HepG2 (cell line): ENCODE data around the gene AGXT. TPM values are rescaled to one million over a fixed set of nuclear protein-coding genes. Genes with fewer than 3 reads are reported as not detected.
A peak's percentile ranks its signal among the peaks of the same experiment; 100 is the strongest.

Experiments
- ARNT2 ChIP-seq: sonication (generic); formaldehyde crosslinking; IDR thresholded peaks from 2 replicates; pipeline ENCODE4 v1.8.0; 2022; ENCODE audit warnings: mild to moderate bottlenecking, low read depth, missing genetic modification reagents, moderate library complexity
- GABPB1 ChIP-seq: IDR thresholded peaks from 2 replicates; pipeline ENCODE4 v1.6.1; 2016; ENCODE audit warnings: mild to moderate bottlenecking, missing genetic modification reagents, moderate library complexity, missing compliant biosample characterization
- HHEX ChIP-seq: IDR thresholded peaks from 2 replicates; pipeline ENCODE4 v1.6.1; 2016; ENCODE audit warnings: control low read depth
- HNRNPL ChIP-seq: fragments of 200-400 bp; formaldehyde crosslinking; IDR thresholded peaks from 2 replicates; pipeline ENCODE4 v1.6.1; 2017; ENCODE audit warnings: mild to moderate bottlenecking, low read depth, low read length
- KLF11 ChIP-seq: IDR thresholded peaks from 2 replicates; pipeline ENCODE4 v1.6.1; 2016; ENCODE audit warnings: missing compliant biosample characterization
- MAZ ChIP-seq, 2 experiments: sonication (generic) in 1 of 2; formaldehyde crosslinking in 1 of 2; IDR thresholded peaks; 2 replicates each; pipeline versions ENCODE4 v1.5.0 to v1.6.1; 2012 to 2020; ENCODE audit warnings: low read depth in 2 of 2, mild to moderate bottlenecking in 2 of 2, borderline replicate concordance in 1 of 2, improper control_type of control experiment in 1 of 2, low read length in 1 of 2, missing genetic modification reagents in 1 of 2, moderate library complexity in 1 of 2
- MLLT10 ChIP-seq: sonication (generic); formaldehyde crosslinking; IDR thresholded peaks from 2 replicates; pipeline ENCODE4 v1.4.0; 2020; ENCODE audit warnings: missing genetic modification reagents
- PAWR ChIP-seq: sonication (generic); formaldehyde crosslinking; IDR thresholded peaks from 2 replicates; pipeline ENCODE4 v1.4.0; 2020; ENCODE audit warnings: missing genetic modification reagents, mild to moderate bottlenecking, borderline replicate concordance
- PAX8 ChIP-seq: sonication (generic); formaldehyde crosslinking; IDR thresholded peaks from 2 replicates; pipeline ENCODE4 v1.8.0; 2022; ENCODE audit warnings: mild to moderate bottlenecking, missing genetic modification reagents, borderline replicate concordance
- RAD51 ChIP-seq: fragments of 450-650 bp; IDR thresholded peaks from 2 replicates; pipeline ENCODE4 v1.6.1; 2016; ENCODE audit warnings: borderline replicate concordance
- SAFB2 ChIP-seq: sonication (generic); formaldehyde crosslinking; IDR thresholded peaks from 2 replicates; pipeline ENCODE4 v1.5.1; 2020; ENCODE audit warnings: missing genetic modification reagents, low read depth, mild to moderate bottlenecking, borderline replicate concordance
- SNAI1 ChIP-seq: sonication (generic); formaldehyde crosslinking; IDR thresholded peaks from 2 replicates; pipeline ENCODE4 v1.5.0; 2020; ENCODE audit warnings: mild to moderate bottlenecking, missing genetic modification reagents, borderline replicate concordance
- THAP11 ChIP-seq: IDR thresholded peaks from 2 replicates; pipeline ENCODE4 v1.6.1; 2016; ENCODE audit warnings: missing biosample characterization, missing genetic modification reagents
- WIZ ChIP-seq: sonication (generic); formaldehyde crosslinking; IDR thresholded peaks from 2 replicates; pipeline ENCODE4 v1.5.1; 2020; ENCODE audit warnings: mild to moderate bottlenecking, missing genetic modification reagents
- ZNF251 ChIP-seq: sonication (generic); formaldehyde crosslinking; IDR thresholded peaks from 2 replicates; pipeline ENCODE4 v1.9.0; 2021; ENCODE audit warnings: mild to moderate bottlenecking, missing genetic modification reagents
- ZNF614 ChIP-seq: IDR thresholded peaks from 2 replicates; pipeline ENCODE4 v1.6.1; 2018; ENCODE audit warnings: missing biosample characterization, missing genetic modification reagents, inconsistent platforms, borderline replicate concordance
- ZNF850 ChIP-seq: sonication (generic); formaldehyde crosslinking; conservative IDR thresholded peaks from 2 replicates; pipeline ENCODE4 v1.9.0; 2021; ENCODE audit warnings: mild to moderate bottlenecking, missing genetic modification reagents
- polyA plus RNA-seq, 8 experiments: library from polyadenylated mRNA; depleted of rRNA in 3 of 8; stranded (reverse) in 7 of 8; unstranded in 1 of 8; fragments of >200 nt; fragmentation: Illumina TruSeq in 4 of 8; extraction: Trizol in 4 of 8; gene quantifications; 2 replicates each; pipeline versions ENCODE4 v1.2.1 to v1.2.3, GENCODE V29; 2011 to 2016; ENCODE audit warnings: low read depth in 4 of 8, missing spikeins in 1 of 8, mixed read lengths in 1 of 8; ENCODE audit not compliant: insufficient read depth in 1 of 8
- total RNA-seq, 5 experiments: library from RNA; depleted of rRNA; stranded (reverse); fragments of >200 nt; fragmentation: Illumina TruSeq; extraction: Trizol; gene quantifications; 2 replicates each; pipeline ENCODE4 v1.2.3, GENCODE V29; 2016; ENCODE audit warnings: low read depth in 1 of 5
- TF ChIP-seq, protein P1 (sequence below): IDR thresholded peaks from 2 replicates; pipeline ENCODE4 v1.6.1; 2016
- TF ChIP-seq, protein P2 (sequence below): sonication (generic); formaldehyde crosslinking; IDR thresholded peaks from 2 replicates; pipeline ENCODE4 v1.4.0; 2020; ENCODE audit warnings: low read depth, missing genetic modification reagents
- TF ChIP-seq, protein P3 (sequence below): sonication (generic); formaldehyde crosslinking; IDR thresholded peaks from 2 replicates; pipeline ENCODE4 v1.9.0; 2021; ENCODE audit warnings: missing genetic modification reagents, borderline replicate concordance

Gene AGXT
- total and polyA plus RNA-seq, 2 of the 13 experiments (the other 11 are each of a cell fraction or from before 2014, with no cell fraction given): 41.9 to 96.1 TPM

DNA sequence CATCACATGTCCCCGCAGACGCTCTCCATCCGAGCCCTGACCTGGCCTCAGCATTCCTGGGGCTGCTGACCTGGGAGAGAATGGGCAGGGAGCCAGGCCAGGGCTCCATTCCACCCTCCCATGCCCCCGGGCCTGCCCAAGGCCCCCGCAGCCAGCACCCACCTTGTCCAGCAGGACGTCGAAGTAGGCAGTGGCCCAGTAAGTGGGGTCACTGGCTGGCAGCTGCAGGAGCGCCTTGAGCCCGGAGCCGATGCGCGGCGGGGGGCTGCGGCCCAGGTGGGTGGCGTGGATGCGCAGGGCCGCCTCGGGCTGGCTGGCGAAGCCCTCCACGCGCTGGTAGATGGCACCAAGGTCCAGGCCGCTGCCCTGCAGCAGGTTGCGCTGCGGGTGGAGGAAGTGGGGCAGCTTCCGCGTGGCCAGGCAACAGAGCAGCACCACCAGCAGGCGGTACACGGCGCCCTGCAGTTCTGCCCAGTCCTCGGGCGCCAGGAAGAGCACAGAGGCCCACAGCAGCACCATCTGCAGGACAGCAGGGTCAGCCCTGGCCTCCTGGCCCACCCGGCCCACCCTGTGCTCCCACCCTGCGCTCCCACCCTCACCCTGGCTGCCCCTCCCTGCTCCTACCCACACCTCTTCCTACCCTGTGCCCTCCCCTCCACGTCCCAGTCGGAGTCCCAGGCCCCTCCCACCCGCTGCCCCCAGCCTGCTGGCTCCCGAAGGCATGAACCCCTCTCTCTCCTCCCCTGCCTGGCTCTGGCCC, 19.7 kb downstream of the AGXT start (continued):
- no peak for TF ChIP-seq WIZ (CRISPR knock-in tag)
- TF ChIP-seq ZNF251 (CRISPR knock-in tag): no peak
- no peak for TF ChIP-seq SNAI1
- TF ChIP-seq MAZ (IDR thresholded peaks at IDR 0.05; ENCODE audit: borderline replicate concordance, low read depth, low read length): no peak
- TF ChIP-seq MAZ (CRISPR knock-in tag; IDR thresholded peaks at IDR 0.05; ENCODE audit: low read depth): no peak
- TF ChIP-seq PAWR: no peak
- TF ChIP-seq ZNF614 (CRISPR knock-in tag): no peak
- no peak for TF ChIP-seq SAFB2 (CRISPR knock-in tag)
- TF ChIP-seq, protein P1, sequence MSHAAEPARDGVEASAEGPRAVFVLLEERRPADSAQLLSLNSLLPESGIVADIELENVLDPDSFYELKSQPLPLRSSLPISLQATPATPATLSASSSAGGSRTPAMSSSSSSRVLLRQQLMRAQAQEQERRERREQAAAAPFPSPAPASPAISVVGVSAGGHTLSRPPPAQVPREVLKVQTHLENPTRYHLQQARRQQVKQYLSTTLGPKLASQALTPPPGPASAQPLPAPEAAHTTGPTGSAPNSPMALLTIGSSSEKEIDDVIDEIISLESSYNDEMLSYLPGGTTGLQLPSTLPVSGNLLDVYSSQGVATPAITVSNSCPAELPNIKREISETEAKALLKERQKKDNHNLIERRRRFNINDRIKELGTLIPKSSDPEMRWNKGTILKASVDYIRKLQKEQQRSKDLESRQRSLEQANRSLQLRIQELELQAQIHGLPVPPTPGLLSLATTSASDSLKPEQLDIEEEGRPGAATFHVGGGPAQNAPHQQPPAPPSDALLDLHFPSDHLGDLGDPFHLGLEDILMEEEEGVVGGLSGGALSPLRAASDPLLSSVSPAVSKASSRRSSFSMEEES (CRISPR knock-in tag): no peak
- TF ChIP-seq HNRNPL: 0 out of 2 replicates have a peak, but pooled peaks have one; percentile 62
- no peak for TF ChIP-seq THAP11 (CRISPR knock-in tag)
- TF ChIP-seq, protein P2, sequence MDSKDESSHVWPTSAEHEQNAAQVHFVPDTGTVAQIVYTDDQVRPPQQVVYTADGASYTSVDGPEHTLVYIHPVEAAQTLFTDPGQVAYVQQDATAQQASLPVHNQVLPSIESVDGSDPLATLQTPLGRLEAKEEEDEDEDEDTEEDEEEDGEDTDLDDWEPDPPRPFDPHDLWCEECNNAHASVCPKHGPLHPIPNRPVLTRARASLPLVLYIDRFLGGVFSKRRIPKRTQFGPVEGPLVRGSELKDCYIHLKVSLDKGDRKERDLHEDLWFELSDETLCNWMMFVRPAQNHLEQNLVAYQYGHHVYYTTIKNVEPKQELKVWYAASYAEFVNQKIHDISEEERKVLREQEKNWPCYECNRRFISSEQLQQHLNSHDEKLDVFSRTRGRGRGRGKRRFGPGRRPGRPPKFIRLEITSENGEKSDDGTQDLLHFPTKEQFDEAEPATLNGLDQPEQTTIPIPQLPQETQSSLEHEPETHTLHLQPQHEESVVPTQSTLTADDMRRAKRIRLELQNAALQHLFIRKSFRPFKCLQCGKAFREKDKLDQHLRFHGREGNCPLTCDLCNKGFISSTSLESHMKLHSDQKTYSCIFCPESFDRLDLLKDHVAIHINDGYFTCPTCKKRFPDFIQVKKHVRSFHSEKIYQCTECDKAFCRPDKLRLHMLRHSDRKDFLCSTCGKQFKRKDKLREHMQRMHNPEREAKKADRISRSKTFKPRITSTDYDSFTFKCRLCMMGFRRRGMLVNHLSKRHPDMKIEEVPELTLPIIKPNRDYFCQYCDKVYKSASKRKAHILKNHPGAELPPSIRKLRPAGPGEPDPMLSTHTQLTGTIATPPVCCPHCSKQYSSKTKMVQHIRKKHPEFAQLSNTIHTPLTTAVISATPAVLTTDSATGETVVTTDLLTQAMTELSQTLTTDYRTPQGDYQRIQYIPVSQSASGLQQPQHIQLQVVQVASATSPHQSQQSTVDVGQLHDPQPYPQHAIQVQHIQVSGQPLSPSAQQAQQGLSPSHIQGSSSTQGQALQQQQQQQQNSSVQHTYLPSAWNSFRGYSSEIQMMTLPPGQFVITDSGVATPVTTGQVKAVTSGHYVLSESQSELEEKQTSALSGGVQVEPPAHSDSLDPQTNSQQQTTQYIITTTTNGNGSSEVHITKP (CRISPR knock-in tag): no peak
- no peak for TF ChIP-seq MLLT10 (CRISPR knock-in tag)
- no peak for TF ChIP-seq HHEX (CRISPR knock-in tag)
- TF ChIP-seq ZNF850: no peak
- TF ChIP-seq, protein P3, sequence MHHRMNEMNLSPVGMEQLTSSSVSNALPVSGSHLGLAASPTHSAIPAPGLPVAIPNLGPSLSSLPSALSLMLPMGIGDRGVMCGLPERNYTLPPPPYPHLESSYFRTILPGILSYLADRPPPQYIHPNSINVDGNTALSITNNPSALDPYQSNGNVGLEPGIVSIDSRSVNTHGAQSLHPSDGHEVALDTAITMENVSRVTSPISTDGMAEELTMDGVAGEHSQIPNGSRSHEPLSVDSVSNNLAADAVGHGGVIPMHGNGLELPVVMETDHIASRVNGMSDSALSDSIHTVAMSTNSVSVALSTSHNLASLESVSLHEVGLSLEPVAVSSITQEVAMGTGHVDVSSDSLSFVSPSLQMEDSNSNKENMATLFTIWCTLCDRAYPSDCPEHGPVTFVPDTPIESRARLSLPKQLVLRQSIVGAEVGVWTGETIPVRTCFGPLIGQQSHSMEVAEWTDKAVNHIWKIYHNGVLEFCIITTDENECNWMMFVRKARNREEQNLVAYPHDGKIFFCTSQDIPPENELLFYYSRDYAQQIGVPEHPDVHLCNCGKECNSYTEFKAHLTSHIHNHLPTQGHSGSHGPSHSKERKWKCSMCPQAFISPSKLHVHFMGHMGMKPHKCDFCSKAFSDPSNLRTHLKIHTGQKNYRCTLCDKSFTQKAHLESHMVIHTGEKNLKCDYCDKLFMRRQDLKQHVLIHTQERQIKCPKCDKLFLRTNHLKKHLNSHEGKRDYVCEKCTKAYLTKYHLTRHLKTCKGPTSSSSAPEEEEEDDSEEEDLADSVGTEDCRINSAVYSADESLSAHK (CRISPR knock-in tag): no peak
- no peak for TF ChIP-seq PAX8 (CRISPR knock-in tag)
- TF ChIP-seq RAD51: no peak
- no peak for TF ChIP-seq ARNT2 (CRISPR knock-in tag)
- no peak for TF ChIP-seq KLF11 (CRISPR knock-in tag)
- TF ChIP-seq GABPB1: peak; percentile 14; the same call in 1 of the 2 replicates
